Renal cortical epithelial cell (primary cell): ENCODE data around the gene NOL3. TPM values are rescaled to one million over a fixed set of nuclear protein-coding genes. Genes with fewer than 3 reads are reported as not detected.

Experiments
- DNase-seq: peaks from one replicate; pipeline ENCODE4 v3.0.0-alpha.2; 2011; ENCODE audit warnings: low read depth
- total RNA-seq: library from RNA; depleted of rRNA; stranded (reverse); fragments of >200 nt; gene quantifications from 2 replicates; pipeline ENCODE4 v1.2.3, GENCODE V29; 2014

The NOL3 gene
- total RNA-seq, 1 donor from 2014 or later = 26.2 TPM

GRCh38 chr16:67206838-67207248, 36.5 kb downstream of the NOL3 start:
- DNase-seq = no peak

DNA sequence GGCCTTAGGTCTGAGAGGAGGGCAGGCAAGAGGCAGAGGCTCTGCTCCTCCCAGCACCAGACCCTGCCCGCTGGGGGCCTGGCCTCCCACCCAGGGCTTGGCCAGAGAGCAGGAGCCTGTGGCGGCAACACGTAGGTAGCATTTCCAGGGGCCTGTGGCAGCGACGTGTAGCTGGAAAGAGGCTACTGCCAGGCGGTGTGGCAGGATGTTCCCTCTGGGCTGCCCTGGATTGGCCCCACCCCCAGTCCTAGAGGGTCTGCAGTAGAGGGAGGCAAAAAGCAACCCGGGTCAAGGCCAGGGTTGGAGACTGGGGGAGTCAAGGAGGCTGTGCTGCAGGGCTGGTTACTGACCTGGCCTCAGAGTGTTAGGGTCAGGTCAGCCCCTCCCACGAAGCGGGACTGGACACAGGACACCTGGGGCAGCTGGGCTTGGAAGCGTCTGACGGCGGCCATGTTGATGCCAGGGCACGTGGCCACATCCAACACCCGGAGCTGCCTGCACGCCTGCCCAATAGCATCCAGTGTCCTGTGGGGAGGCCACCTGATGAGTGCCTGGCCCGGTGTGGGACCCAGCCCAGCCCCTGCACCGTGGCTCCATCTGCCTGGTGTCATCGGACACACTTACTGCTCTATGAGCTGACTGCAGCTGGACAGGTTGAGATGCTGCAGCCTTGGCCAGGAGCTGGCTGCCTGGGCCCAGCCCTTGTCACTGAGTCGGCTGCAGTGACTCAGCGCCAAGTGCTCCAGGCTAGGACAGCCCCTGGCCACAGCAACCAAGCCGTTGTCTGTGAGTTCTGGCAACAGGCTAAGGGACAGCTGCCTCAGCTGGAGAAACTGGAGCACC, 37.1 kb downstream of the NOL3 start:
- DNase-seq = no peak

DNA sequence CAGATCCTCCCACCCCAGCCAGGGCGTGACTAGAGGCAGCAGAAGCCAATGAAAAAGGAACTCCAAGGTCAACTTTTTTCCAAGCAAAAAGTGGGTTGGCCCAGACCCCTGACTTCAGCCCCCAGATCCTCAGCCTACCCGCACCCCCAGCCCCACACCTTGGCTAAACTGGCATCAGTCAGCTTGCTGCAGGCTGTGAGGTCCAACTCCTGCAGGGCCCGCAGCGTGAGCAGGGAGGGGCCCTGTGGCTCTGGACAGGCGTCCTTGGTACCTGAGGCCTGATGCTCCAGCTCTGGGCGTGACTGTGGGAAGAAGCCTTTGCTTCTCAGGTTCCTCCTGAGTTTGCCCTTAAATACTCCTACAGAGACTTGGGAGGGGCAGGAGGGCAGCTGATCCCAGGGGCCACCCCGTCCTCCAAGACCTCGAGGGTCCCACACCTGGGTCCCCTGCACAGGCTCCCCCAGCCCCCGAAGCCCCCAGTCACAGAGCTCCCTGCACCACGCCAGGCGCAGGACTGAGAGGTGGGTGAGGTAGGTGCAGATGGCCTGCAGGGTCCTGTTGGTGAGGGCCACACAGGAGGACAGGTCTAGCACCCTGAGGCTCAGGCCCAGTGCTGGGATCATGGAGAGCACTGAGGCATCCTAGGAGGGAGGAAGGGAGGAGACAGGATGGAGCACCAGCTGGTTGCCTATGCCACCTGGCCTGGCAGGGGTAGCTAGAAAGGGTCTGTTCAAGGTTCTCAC, 38.0 kb downstream of the NOL3 start:
- no peak for DNase-seq

- no peak for DNase-seq
These were observed 39.2 kb downstream of the NOL3 start for GRCh38 chr16:67209565-67209964.

- DNase-seq = no peak
These were observed 40.0 kb downstream of the NOL3 start for GRCh38 chr16:67210069-67210937.

DNA sequence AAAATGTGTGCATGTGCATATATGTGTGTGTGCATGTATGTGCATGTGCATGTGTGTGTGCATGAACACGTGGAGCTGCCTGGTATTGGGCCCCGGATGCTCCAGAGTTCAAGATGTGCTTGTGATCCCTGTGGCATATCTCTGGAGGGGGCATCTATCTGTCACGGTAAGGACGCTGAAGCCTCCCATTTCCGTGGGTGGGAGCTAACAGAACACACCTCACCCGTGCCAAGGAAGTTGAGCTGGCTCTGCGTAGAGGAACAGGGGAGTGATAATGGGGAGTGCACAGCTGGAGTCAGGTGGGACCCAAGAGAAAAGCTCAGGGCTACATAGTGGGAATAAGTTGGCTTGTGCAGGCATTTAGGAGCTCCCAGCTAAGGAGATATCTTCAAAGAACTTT, 41.3 kb downstream of the NOL3 start:
- DNase-seq = no peak

- DNase-seq = peak; percentile 32
These were observed 42.4 kb downstream of the NOL3 start for GRCh38 chr16:67212766-67213165.

- no peak for DNase-seq
These were observed 43.1 kb downstream of the NOL3 start for GRCh38 chr16:67213197-67214019.

GRCh38 chr16:67215706-67216105, 45.4 kb downstream of the NOL3 start:
- no peak for DNase-seq

- no peak for DNase-seq
These were observed 46.5 kb downstream of the NOL3 start for GRCh38 chr16:67216612-67217490.

GRCh38 chr16:67223992-67224391, 53.7 kb downstream of the NOL3 start:
- no peak for DNase-seq

Other genes starting within 250 kb of the NOL3 start
- gene RRAD, start 245.0 kb upstream of the NOL3 start, total RNA-seq = 177 and 379 TPM in 2 replicates
- gene CIAO2B, start 236.1 kb upstream of the NOL3 start, total RNA-seq = 129 and 264 TPM in 2 replicates
- 34.7 and 53.9 TPM in 2 replicates for gene CES2, start 235.0 kb upstream of the NOL3 start, total RNA-seq
- gene CES3, start 209.3 kb upstream of the NOL3 start, total RNA-seq = 0.69 and 1.3 TPM in 2 replicates
- gene CES4A, start 181.9 kb upstream of the NOL3 start, total RNA-seq = 2.1 and 13.6 TPM in 2 replicates
- gene CBFB, start 141.4 kb upstream of the NOL3 start, total RNA-seq = 113 and 132 TPM in 2 replicates
- 9.0 and 25.5 TPM in 2 replicates for gene PHAF1, start 60.6 kb upstream of the NOL3 start, total RNA-seq
- gene B3GNT9, start 19.5 kb upstream of the NOL3 start, total RNA-seq = 11.6 and 27.4 TPM in 2 replicates
- gene TRADD, start 10.6 kb upstream of the NOL3 start, total RNA-seq = 26.2 and 45.8 TPM in 2 replicates
- gene FBXL8, start 10.6 kb upstream of the NOL3 start, total RNA-seq = 13.5 TPM in 2 replicates
- gene HSF4, start 5.8 kb upstream of the NOL3 start, total RNA-seq = 5.7 and 12.5 TPM in 2 replicates
- 3.3 and 10.7 TPM in 2 replicates for gene MATCAP1, start 13.4 kb downstream of the NOL3 start, total RNA-seq
- 0.35 and 0.52 TPM in 2 replicates for gene EXOC3L1, start 19.6 kb downstream of the NOL3 start, total RNA-seq
- 39.2 and 56.0 TPM in 2 replicates for gene E2F4, start 21.6 kb downstream of the NOL3 start, total RNA-seq
- 3.1 and 20.1 TPM in 2 replicates for gene ELMO3, start 28.6 kb downstream of the NOL3 start, total RNA-seq
- 22.0 and 50.2 TPM in 2 replicates for gene TMEM208, start 56.6 kb downstream of the NOL3 start, total RNA-seq
- gene FHOD1, start 76.9 kb downstream of the NOL3 start, total RNA-seq = 5.4 and 20.5 TPM in 2 replicates
- gene SLC9A5, start 78.4 kb downstream of the NOL3 start, total RNA-seq = 0.60 and 0.69 TPM in 2 replicates
- 13.9 and 18.5 TPM in 2 replicates for gene PLEKHG4, start 109.0 kb downstream of the NOL3 start, total RNA-seq
- gene KCTD19, start 156.2 kb downstream of the NOL3 start, total RNA-seq = 0.25 TPM in 1 of 2 replicates, not detected in the other
- 1.6 TPM in 1 of 2 replicates, not detected in the other for gene LRRC36, start 156.3 kb downstream of the NOL3 start, total RNA-seq
- 0.10 TPM in 1 of 2 replicates, not detected in the other for gene TPPP3, start 223.0 kb downstream of the NOL3 start, total RNA-seq
- 4.2 and 10.3 TPM in 2 replicates for gene ZDHHC1, start 245.9 kb downstream of the NOL3 start, total RNA-seq